Activated CD4-positive, CD25-positive, alpha-beta regulatory T cell (primary cell): ENCODE measurements around the gene PSEN1.
"Not testable (repeated sequence)": the region's sequence is repeated elsewhere in the genome, so short reads cannot be mapped to it uniquely, and the experiment has no call there.

Source experiments
- DNase-seq, 4 experiments: peaks; one replicate each; lab custom pipeline; 2025; lab: John Stamatoyannopoulos, UW

Gene PSEN1

DNA sequence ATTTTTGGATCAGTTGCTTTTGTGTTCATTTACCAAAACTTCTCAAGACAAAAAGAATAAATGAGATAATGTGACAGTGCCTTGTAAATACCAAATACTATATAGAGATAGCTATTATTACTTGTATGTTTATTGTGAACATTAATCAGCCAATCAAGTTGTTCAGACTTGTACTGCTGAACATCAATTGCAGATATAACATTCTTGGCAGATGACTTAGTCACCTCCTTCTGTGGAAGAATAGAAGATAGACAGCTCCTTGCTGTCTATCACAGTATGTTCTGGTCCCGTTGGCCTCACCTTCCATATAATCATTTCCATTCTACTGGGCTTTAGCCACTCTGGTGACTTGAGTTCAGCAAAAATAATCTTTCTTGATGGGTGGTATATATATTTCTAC lies 30.1 kb downstream of the PSEN1 start:
- DNase-seq: no peak

DNA sequence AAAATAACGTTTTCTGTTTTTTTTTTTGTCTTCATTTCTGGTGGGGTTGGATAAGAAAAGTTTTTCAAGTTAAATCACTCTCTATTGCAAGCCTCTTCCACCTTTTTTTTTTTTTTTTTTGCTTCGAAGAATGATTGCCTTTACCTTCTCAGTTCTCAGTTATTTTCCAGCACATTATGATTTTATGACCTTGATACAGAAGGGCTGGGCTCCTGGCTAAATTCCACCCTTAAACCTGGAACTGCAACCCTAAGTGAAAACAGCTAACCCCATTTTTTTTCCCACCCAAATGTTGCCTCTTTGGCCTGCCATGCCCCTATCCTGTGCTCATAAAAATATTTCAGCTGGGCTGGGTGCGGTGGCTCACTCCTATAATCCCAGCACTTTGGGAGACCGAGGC lies 31.4 kb downstream of the PSEN1 start:
- DNase-seq: no peak

DNA sequence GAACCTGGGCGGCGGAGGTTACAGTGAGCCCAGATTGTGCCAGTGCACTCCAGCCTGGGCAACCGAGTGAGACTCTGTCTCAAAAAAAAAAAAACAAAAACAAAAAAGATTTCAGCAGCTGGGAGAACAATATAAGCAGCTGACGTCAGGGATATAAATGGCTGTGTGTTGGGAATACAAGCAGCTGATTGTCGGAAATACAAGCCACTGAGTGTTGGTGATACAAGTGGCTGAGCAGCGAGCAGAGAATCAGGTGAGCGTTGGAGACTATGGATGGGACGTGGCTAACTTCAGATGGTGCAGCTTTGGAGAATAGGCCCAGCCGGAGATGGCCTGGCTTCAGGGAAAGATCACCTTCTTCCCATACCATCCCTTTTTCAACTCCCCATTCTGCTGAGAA lies 32.0 kb downstream of the PSEN1 start:
- no peak for DNase-seq

DNA sequence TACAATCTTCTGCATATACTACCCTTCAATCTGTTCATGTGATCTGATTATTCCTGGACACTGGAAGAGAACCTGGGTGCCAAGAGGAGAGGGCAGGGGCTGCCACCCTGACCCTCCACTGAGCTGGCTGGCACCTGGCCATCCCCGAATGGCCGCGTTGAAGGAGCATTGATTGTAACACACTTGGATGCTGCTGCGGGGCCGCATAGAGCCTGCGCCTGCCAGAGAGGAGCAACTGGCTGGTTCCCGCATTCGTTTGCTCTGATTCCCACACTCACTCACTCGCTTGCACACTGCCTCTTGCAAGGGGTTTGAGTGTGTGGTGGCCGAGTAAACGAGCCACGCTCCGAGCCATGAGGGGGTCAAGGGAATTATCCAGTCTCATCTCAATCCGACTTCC lies 32.4 kb downstream of the PSEN1 start:
- DNase-seq: no peak

DNA sequence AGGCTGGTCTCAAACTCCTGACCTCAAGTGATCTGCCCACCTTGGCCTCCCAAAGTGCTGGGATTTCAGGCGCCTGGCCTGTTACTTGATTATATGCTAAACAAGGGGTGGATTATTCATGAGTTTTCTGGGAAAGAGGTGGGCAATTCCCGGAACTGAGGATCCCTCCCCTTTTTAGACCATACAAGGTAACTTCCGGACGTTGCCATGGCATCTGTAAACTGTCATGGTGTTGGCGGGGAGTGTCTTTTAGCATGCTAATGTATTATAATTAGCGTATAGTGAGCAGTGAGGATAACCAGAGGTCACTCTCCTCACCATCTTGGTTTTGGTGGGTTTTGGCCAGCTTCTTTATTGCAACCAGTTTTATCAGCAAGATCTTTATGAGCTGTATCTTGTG lies 33.5 kb downstream of the PSEN1 start:
- not testable (repeated sequence) for DNase-seq

DNA sequence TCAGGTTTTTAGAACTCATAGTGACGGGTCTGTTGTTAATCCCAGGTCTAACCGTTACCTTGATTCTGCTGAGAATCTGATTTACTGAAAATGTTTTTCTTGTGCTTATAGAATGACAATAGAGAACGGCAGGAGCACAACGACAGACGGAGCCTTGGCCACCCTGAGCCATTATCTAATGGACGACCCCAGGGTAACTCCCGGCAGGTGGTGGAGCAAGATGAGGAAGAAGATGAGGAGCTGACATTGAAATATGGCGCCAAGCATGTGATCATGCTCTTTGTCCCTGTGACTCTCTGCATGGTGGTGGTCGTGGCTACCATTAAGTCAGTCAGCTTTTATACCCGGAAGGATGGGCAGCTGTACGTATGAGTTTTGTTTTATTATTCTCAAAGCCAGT lies 34.4 kb downstream of the PSEN1 start:
- DNase-seq: no peak

DNA sequence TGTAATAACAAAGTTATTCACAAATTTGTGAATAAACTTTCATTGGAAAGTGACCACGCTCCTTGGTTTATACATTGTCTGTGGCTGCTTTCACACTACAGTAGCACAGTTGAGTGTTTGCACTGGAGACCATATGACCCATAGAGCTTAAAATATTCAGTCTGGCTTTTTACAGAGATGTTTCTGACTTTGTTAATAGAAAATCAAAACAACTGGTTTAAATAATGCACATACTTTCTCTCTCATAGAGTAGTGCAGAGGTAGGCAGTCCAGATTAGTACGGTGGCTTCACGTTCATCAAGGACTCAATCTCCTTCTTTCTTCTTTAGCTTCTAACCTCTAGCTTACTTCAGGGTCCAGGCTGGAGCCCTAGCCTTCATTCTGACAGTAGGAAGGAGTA lies 36.2 kb downstream of the PSEN1 start:
- DNase-seq: no peak

DNA sequence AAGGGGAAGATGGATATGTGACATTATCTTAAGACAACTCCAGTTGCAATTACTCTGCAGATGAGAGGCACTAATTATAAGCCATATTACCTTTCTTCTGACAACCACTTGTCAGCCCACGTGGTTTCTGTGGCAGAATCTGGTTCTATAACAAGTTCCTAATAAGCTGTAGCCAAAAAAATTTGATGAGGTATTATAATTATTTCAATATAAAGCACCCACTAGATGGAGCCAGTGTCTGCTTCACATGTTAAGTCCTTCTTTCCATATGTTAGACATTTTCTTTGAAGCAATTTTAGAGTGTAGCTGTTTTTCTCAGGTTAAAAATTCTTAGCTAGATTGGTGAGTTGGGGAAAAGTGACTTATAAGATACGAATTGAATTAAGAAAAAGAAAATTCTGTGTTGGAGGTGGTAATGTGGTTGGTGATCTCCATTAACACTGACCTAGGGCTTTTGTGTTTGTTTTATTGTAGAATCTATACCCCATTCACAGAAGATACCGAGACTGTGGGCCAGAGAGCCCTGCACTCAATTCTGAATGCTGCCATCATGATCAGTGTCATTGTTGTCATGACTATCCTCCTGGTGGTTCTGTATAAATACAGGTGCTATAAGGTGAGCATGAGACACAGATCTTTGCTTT lies 36.9 kb downstream of the PSEN1 start:
- DNase-seq: no peak

DNA sequence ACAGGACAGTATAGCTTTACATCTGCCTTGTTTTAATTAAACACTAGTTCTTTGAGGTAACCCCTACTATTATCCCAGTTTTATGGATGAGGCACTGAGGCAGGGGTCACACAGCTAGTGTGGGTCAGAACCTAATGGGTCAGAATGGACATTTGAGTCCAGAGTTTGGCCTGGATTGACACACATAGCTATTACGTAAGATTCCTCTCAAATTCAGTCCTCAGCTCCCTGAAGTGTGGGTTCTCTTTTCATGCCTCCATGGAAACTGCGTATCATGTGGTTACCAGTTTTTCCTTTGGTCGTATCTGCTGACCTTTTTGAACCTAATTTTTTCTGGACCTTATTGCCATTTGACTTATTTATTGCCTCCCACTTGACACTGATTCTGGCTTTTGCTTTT lies 40.4 kb downstream of the PSEN1 start:
- no peak for DNase-seq

DNA sequence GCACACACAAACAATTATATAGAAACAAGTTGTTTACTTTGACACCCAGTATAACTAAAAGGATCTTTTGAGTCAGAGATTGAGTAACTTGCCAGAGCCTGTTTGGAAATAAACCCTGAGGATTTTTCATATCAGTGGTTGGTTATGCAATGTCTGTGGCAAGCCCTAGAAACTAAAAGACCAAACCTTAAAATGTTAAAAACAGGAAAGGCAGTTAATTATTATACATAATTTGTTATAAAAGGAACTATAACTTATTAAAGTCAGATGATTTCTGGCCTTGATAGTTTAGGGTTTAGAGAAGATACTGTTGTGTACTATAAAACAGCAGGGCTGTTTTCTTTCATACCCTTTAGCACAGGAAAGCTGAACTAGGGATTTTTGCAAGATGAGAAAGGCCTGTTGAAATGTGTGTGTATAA lies 44.1 kb downstream of the PSEN1 start:
- no peak for DNase-seq

DNA sequence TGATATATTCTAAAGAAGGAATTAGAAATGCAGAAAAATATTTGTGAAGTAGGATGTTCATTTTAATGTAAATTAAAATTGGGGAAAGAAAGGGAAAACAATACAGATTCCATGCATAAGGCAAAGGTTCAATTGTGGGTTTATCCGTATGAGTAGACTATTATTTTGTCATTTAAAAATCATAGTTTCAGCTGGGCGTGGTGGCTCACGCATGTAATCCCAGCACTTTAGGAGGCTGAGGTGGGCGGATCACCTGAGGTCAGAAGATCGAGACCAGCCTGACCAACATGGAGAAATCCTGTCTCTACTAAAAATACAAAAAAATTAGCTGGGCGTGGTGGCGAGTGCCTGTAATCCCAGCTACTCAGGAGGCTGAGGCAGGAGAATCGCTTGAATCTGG lies 44.7 kb downstream of the PSEN1 start:
- not testable (repeated sequence) for DNase-seq

DNA sequence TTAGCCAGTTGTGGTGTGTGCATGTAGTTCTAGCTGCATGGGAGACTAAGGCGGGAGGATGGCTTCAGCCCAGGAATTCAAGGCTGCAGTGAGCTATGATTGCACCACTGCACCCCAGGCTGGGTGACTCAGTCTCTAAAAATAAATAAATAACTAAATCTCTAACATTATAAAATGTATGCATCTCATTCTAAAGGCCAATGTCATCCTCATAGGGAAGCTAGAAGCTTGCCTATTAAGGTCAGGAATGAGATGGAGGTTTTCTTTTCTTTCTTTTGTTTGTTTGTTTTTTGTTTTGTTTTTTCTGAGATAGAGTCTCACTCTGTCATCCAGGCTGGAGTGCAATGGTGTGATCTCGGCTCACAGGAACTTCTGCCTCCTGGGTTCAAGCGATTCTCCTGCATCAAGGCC lies 52.2 kb downstream of the PSEN1 start:
- no peak for DNase-seq

DNA sequence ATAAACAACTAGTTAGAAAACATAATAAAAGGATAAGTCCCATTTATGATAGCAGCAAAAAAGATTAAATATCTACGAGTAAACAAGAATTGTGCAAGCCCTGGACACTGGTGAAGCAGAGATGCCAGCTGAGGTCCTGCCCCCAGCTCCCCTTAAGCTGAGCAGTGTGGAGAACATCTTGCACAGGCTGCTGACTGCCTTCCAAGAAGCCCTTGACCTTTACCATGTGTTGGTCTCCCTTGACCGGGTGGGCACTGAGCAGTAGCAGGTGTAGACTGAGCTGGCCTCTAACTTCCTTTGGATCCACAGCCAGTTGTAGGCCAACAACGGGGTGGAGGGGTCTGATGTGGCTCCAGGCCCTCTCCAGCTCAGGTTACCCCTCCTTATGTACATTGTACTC lies 53.3 kb downstream of the PSEN1 start:
- DNase-seq: no peak

DNA sequence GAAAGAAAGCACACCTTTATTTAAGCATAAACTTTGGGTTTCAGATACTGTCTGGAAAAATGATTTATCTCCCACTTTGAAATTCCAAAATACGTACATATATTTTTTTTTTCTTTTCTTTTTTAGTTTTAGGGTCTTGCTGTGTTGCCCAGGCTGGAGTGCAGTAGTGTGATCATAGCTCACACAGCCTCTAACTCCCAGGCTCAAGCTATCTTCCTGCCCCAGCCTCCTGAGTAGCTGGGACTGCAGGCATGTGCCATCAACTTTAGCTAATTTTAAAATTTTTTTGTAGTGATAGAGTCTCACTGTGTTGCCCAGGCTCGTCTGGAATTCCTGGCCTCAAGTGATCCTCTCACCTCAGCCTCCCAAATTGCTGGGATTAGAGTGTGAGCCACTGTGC lies 55.1 kb downstream of the PSEN1 start:
- DNase-seq: no peak

DNA sequence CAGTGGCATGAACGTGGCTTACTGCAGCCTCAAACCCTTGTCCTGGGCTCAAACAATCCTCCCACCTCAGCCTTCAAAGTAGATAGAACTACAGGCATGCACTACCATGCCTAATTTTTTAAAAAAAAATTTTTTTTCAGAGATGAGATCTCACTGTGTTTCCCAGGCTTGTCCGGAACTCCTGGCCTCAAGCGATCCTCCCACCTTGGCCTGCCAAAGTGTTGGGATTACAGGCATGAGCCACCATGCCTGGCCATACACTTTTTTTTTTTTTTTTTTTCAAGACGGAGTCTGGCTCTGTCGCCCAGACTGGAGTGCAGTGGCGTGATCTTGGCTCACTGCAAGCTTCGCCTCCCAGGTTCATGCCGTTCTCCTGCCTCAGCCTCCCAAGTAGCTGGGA lies 58.0 kb downstream of the PSEN1 start:
- DNase-seq: not testable (repeated sequence)

DNA sequence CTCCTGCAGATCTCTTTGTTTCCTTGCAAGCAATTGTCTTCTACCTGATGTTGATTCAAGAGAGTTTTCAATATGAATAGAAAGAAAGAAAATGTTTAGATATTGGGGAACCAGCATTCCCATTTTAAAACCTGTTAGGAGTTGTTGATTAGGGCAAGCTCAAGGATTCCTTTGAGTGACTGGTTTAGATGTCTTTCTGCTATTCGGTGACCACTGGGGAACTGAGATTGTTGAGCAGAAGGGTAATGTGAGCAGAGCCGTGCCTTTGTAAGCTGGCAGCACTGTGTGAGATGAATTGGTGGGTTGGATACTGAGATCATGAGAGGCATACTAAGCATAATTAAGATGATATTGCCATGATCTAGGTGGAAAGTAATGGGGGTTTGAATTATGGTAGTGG lies 61.9 kb downstream of the PSEN1 start:
- no peak for DNase-seq

DNA sequence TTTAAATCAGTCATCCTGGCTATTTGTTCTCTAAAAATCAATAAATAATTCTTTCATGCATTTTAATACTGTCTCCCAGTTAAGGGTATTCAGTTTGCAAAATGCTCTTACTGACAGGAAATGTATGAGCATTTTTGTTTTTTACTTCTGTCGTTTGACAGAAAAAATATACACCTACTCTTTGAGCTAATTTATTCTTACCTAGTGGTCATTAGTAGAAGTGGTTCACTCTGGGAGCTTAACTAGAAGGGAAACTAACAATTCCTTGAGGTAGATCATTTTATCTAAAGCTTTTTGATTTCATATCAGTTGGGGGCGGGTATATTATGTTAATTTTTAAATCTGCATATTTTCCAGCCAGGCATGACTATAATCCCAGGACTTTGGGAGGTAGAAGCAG lies 67.2 kb downstream of the PSEN1 start:
- DNase-seq: no peak

DNA sequence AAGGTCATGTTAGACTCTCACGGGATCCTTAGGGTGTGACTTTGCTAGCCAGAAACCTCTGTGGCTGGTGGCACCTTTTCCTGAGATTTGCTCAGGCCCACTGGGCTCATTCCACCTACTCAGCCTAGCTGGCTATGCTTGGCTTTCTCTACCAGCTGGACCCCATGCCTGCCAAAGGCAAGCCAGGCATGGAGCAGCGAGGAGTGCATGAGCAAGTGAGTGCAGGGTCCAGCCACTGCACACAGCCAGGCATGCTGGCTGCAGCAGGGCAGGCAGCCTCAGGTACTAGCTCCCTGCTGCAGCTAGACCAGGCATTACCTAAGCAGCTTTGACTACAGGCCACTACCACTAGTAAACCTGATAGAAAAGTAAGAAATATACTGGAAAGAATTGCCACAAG lies 71.3 kb downstream of the PSEN1 start:
- no peak for DNase-seq

DNA sequence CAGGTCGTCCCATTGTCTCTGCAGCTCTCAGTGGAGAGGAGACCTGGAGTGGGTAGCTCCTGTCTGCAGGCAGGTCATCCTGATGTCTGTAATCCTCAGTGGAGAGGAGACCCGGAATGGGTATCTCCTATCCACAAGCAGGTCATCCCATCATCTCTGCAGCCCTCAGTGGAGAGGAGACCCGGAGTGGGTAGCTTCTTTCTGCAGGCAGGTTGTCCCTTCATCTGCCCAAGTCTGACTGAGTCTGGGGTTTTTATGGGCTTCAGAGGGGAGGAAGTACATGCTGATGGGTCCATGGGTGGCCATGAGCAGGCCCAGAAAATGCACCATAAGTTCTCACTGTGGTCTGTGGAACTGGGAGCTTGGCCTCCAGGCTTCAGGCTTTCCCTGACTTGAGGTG lies 72.1 kb downstream of the PSEN1 start:
- no peak for DNase-seq

DNA sequence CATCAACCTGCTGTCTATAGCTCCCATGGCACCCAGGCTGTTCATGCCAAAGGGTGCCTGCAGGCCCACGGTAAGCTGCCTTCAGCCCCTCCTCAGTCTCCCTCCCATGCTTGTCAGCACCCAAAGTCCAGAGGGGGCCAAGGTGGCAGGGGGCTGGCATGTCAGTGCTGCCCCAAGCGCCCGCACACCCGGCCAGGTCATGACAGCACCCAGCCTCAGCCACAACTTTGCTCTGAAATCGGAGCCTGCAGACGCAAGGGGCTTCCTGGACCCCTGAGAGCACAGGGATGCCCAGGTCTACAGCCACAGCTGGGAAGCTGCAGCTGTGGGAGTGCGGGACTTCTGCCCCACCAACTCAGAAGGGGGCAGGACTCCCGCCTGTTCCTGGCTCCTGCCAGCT lies 72.5 kb downstream of the PSEN1 start:
- no peak for DNase-seq

DNA sequence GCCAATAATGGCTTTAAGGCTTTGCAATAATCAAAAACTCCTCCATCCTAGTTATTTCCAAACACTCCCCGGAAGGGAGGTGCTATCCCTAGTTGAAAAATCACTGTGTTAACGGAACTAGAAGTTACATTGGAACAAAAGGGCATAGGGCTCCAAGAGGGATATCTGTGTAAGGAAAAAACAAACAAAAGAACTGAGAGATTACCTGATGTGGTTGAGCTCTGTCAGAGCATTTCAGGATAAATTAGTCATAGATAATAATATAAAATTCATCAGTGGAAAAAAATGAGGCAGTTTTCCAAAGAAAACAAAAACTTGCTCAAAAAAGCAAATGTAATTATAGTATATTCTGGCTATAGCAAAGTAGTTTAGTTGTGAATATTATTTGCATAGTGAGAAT lies 73.6 kb downstream of the PSEN1 start:
- DNase-seq: no peak

DNA sequence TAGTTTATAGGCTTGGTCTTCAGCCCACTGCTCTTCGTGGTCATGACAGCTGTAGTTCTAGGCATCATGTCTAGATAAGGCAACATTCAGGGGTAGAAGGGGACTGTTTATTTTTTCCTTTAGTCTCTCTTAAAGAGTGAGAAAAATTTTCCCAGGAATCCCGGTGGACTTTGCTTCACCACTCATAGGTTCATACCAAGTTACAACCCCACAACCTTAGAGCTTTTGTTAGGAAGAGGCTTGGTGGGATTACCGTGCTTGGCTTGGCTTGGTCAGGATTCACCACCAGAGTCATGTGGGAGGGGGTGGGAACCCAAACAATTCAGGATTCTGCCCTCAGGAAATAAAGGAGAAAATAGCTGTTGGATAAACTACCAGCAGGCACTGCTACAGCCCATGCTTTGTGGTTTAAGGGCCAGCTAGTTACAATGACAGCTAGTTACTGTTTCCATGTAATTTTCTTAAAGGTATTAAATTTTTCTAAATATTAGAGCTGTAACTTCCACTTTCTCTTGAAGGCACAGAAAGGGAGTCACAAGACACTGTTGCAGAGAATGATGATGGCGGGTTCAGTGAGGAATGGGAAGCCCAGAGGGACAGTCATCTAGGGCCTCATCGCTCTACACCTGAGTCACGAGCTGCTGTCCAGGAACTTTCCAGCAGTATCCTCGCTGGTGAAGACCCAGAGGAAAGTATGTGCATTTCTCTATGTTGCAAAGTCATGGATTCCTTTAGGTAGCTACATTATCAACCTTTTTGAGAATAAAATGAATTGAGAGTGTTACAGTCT lies 75.1 kb downstream of the PSEN1 start:
- no peak for DNase-seq

DNA sequence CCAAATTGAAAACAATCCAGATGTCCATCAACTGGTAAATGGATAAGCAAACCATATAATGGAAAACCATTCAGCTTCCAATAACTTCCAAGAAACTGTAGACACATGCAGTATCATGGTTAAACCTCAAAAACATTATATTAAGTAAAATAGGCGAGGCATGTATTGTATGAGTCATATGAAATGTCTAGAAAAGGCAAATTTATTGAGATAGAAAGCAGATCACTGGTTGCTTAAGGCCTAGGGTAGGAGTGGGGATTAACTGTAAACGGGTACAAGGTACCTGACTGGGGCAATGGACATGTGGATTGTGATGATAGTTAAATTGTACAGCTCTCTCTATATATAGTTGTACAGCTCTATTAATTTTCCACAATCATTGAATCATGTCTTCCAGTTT lies 79.7 kb downstream of the PSEN1 start:
- no peak for DNase-seq

DNA sequence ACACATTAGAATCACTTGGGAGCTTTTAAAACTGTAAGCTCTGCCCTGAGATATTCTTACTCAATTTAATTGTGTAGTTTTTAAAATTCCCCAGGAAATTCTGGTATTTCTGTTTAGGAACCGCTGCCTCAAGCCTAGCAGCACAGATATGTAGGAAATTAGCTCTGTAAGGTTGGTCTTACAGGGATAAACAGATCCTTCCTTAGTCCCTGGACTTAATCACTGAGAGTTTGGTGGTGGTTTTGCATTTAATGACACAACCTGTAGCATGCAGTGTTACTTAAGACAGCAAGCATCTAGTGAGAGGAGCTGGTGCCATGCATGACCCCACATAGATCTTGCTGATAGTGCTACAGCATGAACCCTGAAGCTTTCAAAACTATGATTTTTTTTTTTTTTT lies 81.1 kb downstream of the PSEN1 start:
- DNase-seq: no peak
